GM21528 (cell line): Measurements from ENCODE around the gene IMP4.

Experiments
- ATAC-seq: cut with Tn5 transposase; IDR thresholded peaks from one replicate; pipeline ENCODE4 v1.9.1; 2021; ENCODE audit warnings: mild to moderate bottlenecking, moderate library complexity; ENCODE audit not compliant: unreplicated experiment, low FRiP score

Gene IMP4

GRCh38 chr2:130336150-130336876 is 6.4 kb upstream of the IMP4 start:
- ATAC-seq = no peak

- no peak for ATAC-seq
These were observed 5.6 kb upstream of the IMP4 start for GRCh38 chr2:130336877-130337734.

- ATAC-seq = no peak
These were observed 4.9 kb upstream of the IMP4 start for GRCh38 chr2:130337735-130338325.

GRCh38 chr2:130338793-130339345 is 3.8 kb upstream of the IMP4 start:
- ATAC-seq = no peak

- no peak for ATAC-seq
These were observed 2.6 kb upstream of the IMP4 start for GRCh38 chr2:130339885-130340745.

- peak; percentile 6 for ATAC-seq
These were observed 1.1 kb upstream of the IMP4 start for GRCh38 chr2:130341562-130342019.

GRCh38 chr2:130342020-130342532 is 621 bp upstream of the IMP4 start:
- peak; percentile 81 for ATAC-seq

GRCh38 chr2:130344578-130344977 is 1.9 kb downstream of the IMP4 start:
- ATAC-seq = no peak

- ATAC-seq = no peak
These were observed 2.4 kb downstream of the IMP4 start for GRCh38 chr2:130345091-130345490.

- ATAC-seq = no peak
These were observed 2.9 kb downstream of the IMP4 start for GRCh38 chr2:130345611-130346010.

GRCh38 chr2:130346041-130346740 is 3.5 kb downstream of the IMP4 start:
- no peak for ATAC-seq

- ATAC-seq = no peak
These were observed 4.0 kb downstream of the IMP4 start for GRCh38 chr2:130346741-130347066.

GRCh38 chr2:130347220-130347925 is 4.7 kb downstream of the IMP4 start:
- no peak for ATAC-seq

GRCh38 chr2:130349174-130349573 is 6.5 kb downstream of the IMP4 start:
- no peak for ATAC-seq

GRCh38 chr2:130351711-130352110 is 9.0 kb downstream of the IMP4 start:
- ATAC-seq = no peak

- no peak for ATAC-seq
These were observed 9.5 kb downstream of the IMP4 start for GRCh38 chr2:130352237-130352636.

- ATAC-seq = no peak
These were observed 10.8 kb downstream of the IMP4 start for GRCh38 chr2:130353291-130354138.

- ATAC-seq = no peak
These were observed 11.4 kb downstream of the IMP4 start for GRCh38 chr2:130354139-130354428.
